H1 (cell line): Measurements from ENCODE around the gene CORO2B. TPM values are rescaled to one million over a fixed set of nuclear protein-coding genes. Genes with fewer than 3 reads are reported as not detected.

ENCODE experiments used
- CHD2 ChIP-seq: IDR thresholded peaks from 2 replicates; pipeline ENCODE4 v1.6.1; 2012; ENCODE audit warnings: low read length, improper control_type of control experiment
- HDAC2 ChIP-seq, 2 experiments: fragments of 300-600 bp in 1 of 2; sonication (generic) in 1 of 2; IDR thresholded peaks; 2 replicates each; pipeline ENCODE4 v1.6.1; 2011 to 2012; ENCODE audit warnings: low read depth in 2 of 2, low read length in 2 of 2, mild to moderate bottlenecking in 2 of 2, moderate library complexity in 2 of 2, borderline replicate concordance in 1 of 2, inconsistent platforms in 1 of 2
- polyA plus RNA-seq, 7 experiments: library from polyadenylated mRNA; depleted of rRNA in 3 of 7; stranded (reverse) in 5 of 7; unstranded in 2 of 7; fragments of >200 nt in 5 of 7; fragments of 200-250 nt in 2 of 7; gene quantifications; 1 replicate in 5 of 7; 2 replicates in 1 of 7; 4 replicates in 1 of 7; pipeline versions ENCODE4 v1.2.1 to v1.2.3, GENCODE V29; 2011 to 2013; ENCODE audit warnings: missing spikeins in 2 of 7, mixed read lengths in 2 of 7
- total RNA-seq: library from RNA; stranded (reverse); fragmentation: NEBNext Ultra II Directional; extraction: Animal tissue kit (Norgen Biotek cat#: 25700); gene quantifications from 2 replicates; pipeline ENCODE4 v1.2.1, GENCODE V29; 2021

The CORO2B gene
- total and polyA plus RNA-seq, 2 of the 8 experiments (the other 6 are each of a cell fraction or from before 2014, with no cell fraction given) = 3.4 to 6.7 TPM

GRCh38 chr15:68637767-68638404 is 59.1 kb downstream of the CORO2B start (continued):
- no peak for TF ChIP-seq HDAC2 (IDR thresholded peaks at IDR 0.05; ENCODE audit: borderline replicate concordance in 1 of 2, low read depth in 2 of 2, low read length in 2 of 2)
- TF ChIP-seq CHD2 = no peak
- TF ChIP-seq, all 59 proteins: peak for 0
